Measurements from ENCODE around the gene WFIKKN1. TPM values are rescaled to one million over a fixed set of nuclear protein-coding genes. Genes with fewer than 3 reads are reported as not detected.

WFIKKN1 gene
- polyA plus RNA-seq, 3 donors, result 0.76 TPM; not detected in 2

DNA sequence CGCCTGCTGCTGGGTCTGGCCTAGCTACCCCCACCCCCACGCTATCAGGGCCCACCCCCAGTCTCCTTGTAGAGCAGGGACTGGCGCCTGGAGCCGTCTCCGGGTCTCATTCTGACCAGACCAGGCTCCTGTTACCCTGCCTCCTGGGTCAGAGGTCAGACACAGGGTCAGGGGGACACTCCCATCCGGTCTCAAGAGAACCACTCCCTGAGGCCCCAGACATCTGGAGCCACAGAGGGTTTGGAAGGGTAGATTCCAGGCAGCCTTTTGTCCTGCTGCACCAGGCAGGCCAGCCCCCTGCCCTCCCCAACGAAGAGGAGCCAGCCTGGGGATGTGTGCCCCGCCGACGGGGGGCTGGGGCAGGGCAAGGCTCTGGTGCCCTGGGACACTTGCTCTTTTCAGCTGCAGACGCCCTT lies 944 bp upstream of the WFIKKN1 start:
- H3K4me3 Mint-ChIP-seq, result no peak overlapping the region
- peaks cover 40 to 52% of the 10 kb centered on the region in 2 donors for H3K36me3 ChIP-seq (replicated peaks in 1 of 2; ENCODE audit: control insufficient read depth in 1 of 2, insufficient read depth in 2 of 2, low read length in 2 of 2)
- H3K79me2 ChIP-seq (ENCODE audit: insufficient read depth, low read length), result peaks cover 1% of the 10 kb centered on the region

DNA sequence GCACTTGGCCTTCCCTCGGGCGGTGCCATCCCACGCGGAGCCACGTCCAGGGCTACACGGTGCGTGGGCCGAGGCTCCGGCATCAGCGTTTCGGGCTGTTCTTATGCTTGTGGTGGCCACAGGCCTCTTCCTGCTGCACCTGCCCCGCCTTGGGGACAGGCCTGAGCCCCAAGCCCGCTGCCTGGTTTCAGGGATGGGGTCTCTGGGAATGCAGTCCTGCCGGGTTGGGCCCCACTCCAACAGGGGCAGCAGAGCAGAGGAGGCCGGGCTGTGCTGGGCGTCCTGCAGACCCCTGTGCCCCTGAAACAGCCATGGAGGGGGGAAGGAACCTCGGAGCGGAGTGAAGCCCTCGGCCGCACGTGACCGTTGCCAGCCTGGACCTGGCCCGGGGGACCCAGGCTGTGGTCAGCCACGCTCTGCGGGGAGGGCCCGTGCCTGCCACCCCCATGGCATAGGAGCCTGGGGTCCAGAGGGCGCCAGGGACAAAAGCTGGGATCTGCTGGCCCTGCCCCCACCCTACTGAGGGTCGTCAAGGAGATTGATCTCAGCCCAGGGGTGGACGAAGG lies 453 bp upstream of the WFIKKN1 start:
- Histone ChIP-seq H3K27ac (ENCODE audit: low read depth in 1 of 2, low read length in 2 of 2) (no peak overlapping the region), H3K27me3 (ENCODE audit: control insufficient read depth in 2 of 2, insufficient read depth in 2 of 2, low read length in 2 of 2) (no peaks in the 10 kb centered on the region), H4K20me1 (ENCODE audit: insufficient read depth, low read length) (peaks cover 55% of the 10 kb centered on the region), H3K4me3 (replicated peaks in 1 of 3; ENCODE audit: low read depth in 2 of 3, low read length in 3 of 3) (no peak overlapping the region), H3K9me3 (replicated peaks in 1 of 2; ENCODE audit: control insufficient read depth in 1 of 2, insufficient read depth in 1 of 2, low read length in 2 of 2) (no peaks in the 10 kb centered on the region), H3K36me3 (replicated peaks in 1 of 2; ENCODE audit: control insufficient read depth in 1 of 2, insufficient read depth in 2 of 2, low read length in 2 of 2) (peaks cover 35 to 47% of the 10 kb centered on the region in 2 donors), H3K4me1 (ENCODE audit: control insufficient read depth in 1 of 2, insufficient read depth in 2 of 2, low read length in 2 of 2) (peaks cover 10 to 22% of the 10 kb centered on the region in 2 donors), H3K9ac (ENCODE audit: insufficient read depth, low read length, poor library complexity, severe bottlenecking) (peak overlapping the region; percentile 21), H3K79me2 (ENCODE audit: insufficient read depth, low read length) (peaks cover 6% of the 10 kb centered on the region), H2AFZ (ENCODE audit: insufficient read depth, low read depth, low read length, poor library complexity, severe bottlenecking) (no peak overlapping the region), H3K4me2 (replicated peaks; ENCODE audit: extremely low read depth, low read length, poor library complexity, severe bottlenecking) (no peak overlapping the region)
- Mint-ChIP-seq H3K4me1 (peaks cover 6% of the 10 kb centered on the region), H3K9me3 (no peaks in the 10 kb centered on the region), H3K27me3 (ENCODE audit: low read depth in 3 of 3) (peaks cover 2 to 12% (median 5%) of the 10 kb centered on the region in 3 donors), H3K27ac (no peak overlapping the region), H3K36me3 (peaks cover 31 to 40% of the 10 kb centered on the region in 2 donors), H3K4me3 (no peak overlapping the region)
- 55% methylated on average over 26 of the region's 29 CpGs for WGBS (ENCODE audit: insufficient coverage)
- no peak for DNase-seq
- intact Hi-C loops (cut with micrococcal nuclease), result no loop called here
- TF ChIP-seq, protein P1, sequence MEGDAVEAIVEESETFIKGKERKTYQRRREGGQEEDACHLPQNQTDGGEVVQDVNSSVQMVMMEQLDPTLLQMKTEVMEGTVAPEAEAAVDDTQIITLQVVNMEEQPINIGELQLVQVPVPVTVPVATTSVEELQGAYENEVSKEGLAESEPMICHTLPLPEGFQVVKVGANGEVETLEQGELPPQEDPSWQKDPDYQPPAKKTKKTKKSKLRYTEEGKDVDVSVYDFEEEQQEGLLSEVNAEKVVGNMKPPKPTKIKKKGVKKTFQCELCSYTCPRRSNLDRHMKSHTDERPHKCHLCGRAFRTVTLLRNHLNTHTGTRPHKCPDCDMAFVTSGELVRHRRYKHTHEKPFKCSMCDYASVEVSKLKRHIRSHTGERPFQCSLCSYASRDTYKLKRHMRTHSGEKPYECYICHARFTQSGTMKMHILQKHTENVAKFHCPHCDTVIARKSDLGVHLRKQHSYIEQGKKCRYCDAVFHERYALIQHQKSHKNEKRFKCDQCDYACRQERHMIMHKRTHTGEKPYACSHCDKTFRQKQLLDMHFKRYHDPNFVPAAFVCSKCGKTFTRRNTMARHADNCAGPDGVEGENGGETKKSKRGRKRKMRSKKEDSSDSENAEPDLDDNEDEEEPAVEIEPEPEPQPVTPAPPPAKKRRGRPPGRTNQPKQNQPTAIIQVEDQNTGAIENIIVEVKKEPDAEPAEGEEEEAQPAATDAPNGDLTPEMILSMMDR (IDR thresholded peaks at IDR 0.05), result no peak

More for the DNA sequence above, 944 bp upstream of the WFIKKN1 start:
- WGBS (ENCODE audit: insufficient coverage), result 71% methylated on average over 9 of the region's 11 CpGs
- Mint-ChIP-seq H3K27ac (peak overlapping the region in 1 of 7 donors; percentile 15), H3K9me3 (no peaks in the 10 kb centered on the region), H3K27me3 (ENCODE audit: low read depth in 3 of 3) (peaks cover 2 to 12% (median 5%) of the 10 kb centered on the region in 3 donors), H3K36me3 (peaks cover 31 to 45% of the 10 kb centered on the region in 2 donors), H3K4me1 (peaks cover 3% of the 10 kb centered on the region)
- TF ChIP-seq, protein P1 (IDR thresholded peaks at IDR 0.05), result no peak
- no peak for DNase-seq
- Histone ChIP-seq H2AFZ (ENCODE audit: insufficient read depth, low read depth, low read length, poor library complexity, severe bottlenecking) (no peak overlapping the region), H3K27me3 (ENCODE audit: control insufficient read depth in 2 of 2, insufficient read depth in 2 of 2, low read length in 2 of 2) (no peaks in the 10 kb centered on the region), H4K20me1 (ENCODE audit: insufficient read depth, low read length) (peaks cover 55% of the 10 kb centered on the region), H3K4me2 (replicated peaks; ENCODE audit: extremely low read depth, low read length, poor library complexity, severe bottlenecking) (no peak overlapping the region), H3K9me3 (replicated peaks in 1 of 2; ENCODE audit: control insufficient read depth in 1 of 2, insufficient read depth in 1 of 2, low read length in 2 of 2) (no peaks in the 10 kb centered on the region), H3K27ac (ENCODE audit: low read depth in 1 of 2, low read length in 2 of 2) (no peak overlapping the region), H3K4me3 (replicated peaks in 1 of 3; ENCODE audit: low read depth in 2 of 3, low read length in 3 of 3) (no peak overlapping the region), H3K9ac (ENCODE audit: insufficient read depth, low read length, poor library complexity, severe bottlenecking) (no peak overlapping the region), H3K4me1 (ENCODE audit: control insufficient read depth in 1 of 2, insufficient read depth in 2 of 2, low read length in 2 of 2) (peaks cover 5 to 18% of the 10 kb centered on the region in 2 donors)
- intact Hi-C loops (cut with micrococcal nuclease), result no loop called here
